ENCODE results near the gene GPHN. TPM values are rescaled to one million over a fixed set of nuclear protein-coding genes. Genes with fewer than 3 reads are reported as not detected.

Gene GPHN
- total RNA-seq, 1 donor from 2014 or later = 33.4 TPM

DNA sequence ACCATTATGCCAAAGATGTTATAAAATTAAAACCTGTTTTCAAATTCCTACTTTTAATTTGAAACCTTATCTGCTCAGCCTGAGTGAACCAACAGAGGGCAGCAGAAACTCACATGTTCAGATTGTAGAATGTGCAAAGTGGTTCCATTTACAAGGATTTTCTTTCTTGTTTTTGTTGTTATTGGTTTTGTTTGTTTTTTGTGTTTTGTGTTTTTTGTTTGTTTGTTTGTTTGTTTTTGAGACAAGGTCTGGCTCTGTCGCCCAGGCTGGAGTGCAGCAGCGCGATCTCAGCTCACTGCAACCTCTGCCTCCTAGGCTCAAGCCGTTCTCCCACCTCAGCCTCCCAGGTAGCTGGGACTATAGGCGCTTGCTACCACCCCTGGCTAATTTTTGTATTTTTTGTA is 658.5 kb downstream of the GPHN start:
- TF ChIP-seq, protein P1, sequence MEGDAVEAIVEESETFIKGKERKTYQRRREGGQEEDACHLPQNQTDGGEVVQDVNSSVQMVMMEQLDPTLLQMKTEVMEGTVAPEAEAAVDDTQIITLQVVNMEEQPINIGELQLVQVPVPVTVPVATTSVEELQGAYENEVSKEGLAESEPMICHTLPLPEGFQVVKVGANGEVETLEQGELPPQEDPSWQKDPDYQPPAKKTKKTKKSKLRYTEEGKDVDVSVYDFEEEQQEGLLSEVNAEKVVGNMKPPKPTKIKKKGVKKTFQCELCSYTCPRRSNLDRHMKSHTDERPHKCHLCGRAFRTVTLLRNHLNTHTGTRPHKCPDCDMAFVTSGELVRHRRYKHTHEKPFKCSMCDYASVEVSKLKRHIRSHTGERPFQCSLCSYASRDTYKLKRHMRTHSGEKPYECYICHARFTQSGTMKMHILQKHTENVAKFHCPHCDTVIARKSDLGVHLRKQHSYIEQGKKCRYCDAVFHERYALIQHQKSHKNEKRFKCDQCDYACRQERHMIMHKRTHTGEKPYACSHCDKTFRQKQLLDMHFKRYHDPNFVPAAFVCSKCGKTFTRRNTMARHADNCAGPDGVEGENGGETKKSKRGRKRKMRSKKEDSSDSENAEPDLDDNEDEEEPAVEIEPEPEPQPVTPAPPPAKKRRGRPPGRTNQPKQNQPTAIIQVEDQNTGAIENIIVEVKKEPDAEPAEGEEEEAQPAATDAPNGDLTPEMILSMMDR (IDR thresholded peaks at IDR 0.05; ENCODE audit: borderline replicate concordance) = peak; percentile 83

DNA sequence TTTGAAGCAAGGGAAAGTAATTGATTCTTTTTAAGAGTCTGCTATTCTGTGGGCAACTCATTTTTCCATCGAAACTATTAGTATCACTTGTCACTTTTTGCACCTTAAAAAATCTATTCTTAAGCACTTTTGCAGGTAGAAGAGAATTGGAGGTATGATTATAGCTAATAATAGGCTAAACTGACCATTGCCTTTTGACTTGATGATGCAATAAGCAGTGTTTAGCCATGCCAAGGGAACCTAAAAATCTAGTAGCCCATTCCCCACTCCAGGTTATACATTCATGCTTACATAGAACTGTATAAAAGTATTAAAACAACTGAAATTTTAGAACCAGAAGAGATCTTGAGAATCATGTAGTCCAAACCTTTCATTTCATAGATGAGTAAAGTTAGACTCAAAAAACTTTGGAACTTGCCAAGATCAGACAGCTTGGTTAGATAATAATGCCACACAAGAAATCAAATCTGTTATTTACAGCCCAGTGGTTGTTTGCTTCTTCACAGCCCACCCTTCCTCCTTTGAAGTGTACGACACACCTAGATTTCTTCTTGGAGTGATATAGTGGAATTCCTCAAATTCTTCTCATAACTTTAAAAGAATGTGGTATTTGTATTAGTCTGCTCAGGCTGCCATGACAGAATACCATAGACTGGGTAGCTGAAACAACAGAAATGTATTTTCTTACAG is 659.6 kb downstream of the GPHN start:
- Histone ChIP-seq H3K36me3 (peaks cover 37% of the 10 kb centered on the region), H3K27ac (replicated peaks) (no peak overlapping the region), H3K27me3 (ENCODE audit: low read depth) (no peaks in the 10 kb centered on the region), H3K4me3 (no peak overlapping the region), H3K4me1 (no peaks in the 10 kb centered on the region), H3K9me3 (replicated peaks) (no peaks in the 10 kb centered on the region)
- intact Hi-C loops (cut with micrococcal nuclease) = loop anchor here (5.0 kb wide), 1 partner anchor 120 kb away; no protein-coding TSS in a partner anchor
- DNase-seq = no peak
- TF ChIP-seq, protein P1 (IDR thresholded peaks at IDR 0.05; ENCODE audit: borderline replicate concordance) = no peak

More for the DNA sequence above, 658.5 kb downstream of the GPHN start:
- no peak for DNase-seq
- Histone ChIP-seq H3K27ac (replicated peaks) (no peak overlapping the region), H3K9me3 (replicated peaks) (no peaks in the 10 kb centered on the region), H3K4me1 (no peaks in the 10 kb centered on the region), H3K4me3 (no peak overlapping the region), H3K27me3 (ENCODE audit: low read depth) (no peaks in the 10 kb centered on the region), H3K36me3 (peaks cover 26% of the 10 kb centered on the region)
- intact Hi-C loops (cut with micrococcal nuclease) = loop anchor here (5.0 kb wide), 1 partner anchor 121 kb away; no protein-coding TSS in a partner anchor

DNA sequence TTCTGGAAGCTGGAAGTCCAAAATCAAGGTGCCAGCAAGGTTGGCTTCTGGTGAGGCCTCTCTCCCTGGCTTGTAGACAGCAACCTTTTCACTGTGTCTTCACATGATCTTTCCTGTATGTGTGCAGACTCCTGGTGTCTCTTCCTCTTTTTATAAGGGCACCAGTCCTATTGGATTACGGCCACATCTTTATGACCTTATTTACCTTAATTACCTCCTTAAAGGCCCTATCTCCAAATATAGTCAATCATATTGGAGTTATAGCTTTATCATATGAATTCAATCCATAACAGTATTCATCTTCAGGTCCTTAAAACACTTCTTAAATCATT is 660.1 kb downstream of the GPHN start:
- Histone ChIP-seq H3K27ac (replicated peaks) (no peak overlapping the region), H3K9me3 (replicated peaks) (peaks cover 4% of the 10 kb centered on the region), H3K4me3 (no peak overlapping the region), H3K36me3 (peaks cover 42% of the 10 kb centered on the region), H3K4me1 (no peaks in the 10 kb centered on the region), H3K27me3 (ENCODE audit: low read depth) (no peaks in the 10 kb centered on the region)
- no peak for DNase-seq
- intact Hi-C loops (cut with micrococcal nuclease) = loop anchor here (5.0 kb wide), 1 partner anchor 119 kb away; no protein-coding TSS in a partner anchor
- TF ChIP-seq, protein P1 (IDR thresholded peaks at IDR 0.05; ENCODE audit: borderline replicate concordance) = no peak

DNA sequence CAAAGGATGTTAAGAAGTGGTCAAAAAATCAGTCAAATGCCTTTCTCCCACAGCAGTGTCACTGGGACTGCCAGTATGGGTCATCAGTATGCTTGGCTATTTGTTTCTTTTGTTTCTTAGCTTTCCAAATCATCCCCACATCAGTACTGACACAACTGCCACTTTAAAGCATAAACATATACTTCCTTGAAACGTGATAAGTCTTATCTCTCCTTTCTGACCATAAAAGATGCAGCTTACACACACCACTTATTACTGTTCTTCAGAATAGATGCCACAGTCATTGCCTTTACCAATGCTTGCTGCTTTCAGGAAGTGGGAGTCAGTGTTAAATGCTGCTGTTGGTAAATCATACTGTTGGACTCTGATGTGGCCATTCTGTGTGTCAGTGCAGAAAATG is 662.7 kb downstream of the GPHN start:
- Histone ChIP-seq H3K36me3 (peaks cover 53% of the 10 kb centered on the region), H3K27me3 (ENCODE audit: low read depth) (no peaks in the 10 kb centered on the region), H3K4me3 (no peak overlapping the region), H3K4me1 (no peaks in the 10 kb centered on the region), H3K9me3 (replicated peaks) (peaks cover 29% of the 10 kb centered on the region), H3K27ac (replicated peaks) (no peak overlapping the region)
- no peak for DNase-seq
- TF ChIP-seq, protein P1 (IDR thresholded peaks at IDR 0.05; ENCODE audit: borderline replicate concordance) = no peak
- intact Hi-C loops (cut with micrococcal nuclease) = no loop called here

DNA sequence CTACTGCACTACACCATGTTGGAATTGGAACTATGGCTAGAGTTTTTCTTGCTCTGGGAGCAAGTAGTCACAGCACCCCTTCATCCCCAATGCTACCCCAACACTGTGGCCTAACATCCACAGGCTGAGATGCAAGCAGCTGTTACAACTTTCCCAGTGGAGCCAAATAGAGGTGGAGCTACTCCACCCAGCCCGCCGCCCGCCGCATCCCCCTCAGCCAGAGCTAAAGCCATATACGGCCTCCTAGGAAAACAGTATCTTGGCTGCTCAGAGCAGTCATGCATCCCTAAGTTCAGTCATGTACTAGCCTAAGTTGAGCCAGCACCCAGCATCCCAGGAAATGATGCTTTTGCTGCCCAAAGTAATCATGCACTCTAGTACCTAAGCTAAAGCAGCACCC is 664.1 kb downstream of the GPHN start:
- Histone ChIP-seq H3K36me3 (peaks cover 53% of the 10 kb centered on the region), H3K27me3 (ENCODE audit: low read depth) (no peaks in the 10 kb centered on the region), H3K4me1 (no peaks in the 10 kb centered on the region), H3K27ac (replicated peaks) (no peak overlapping the region), H3K9me3 (replicated peaks) (peaks cover 29% of the 10 kb centered on the region), H3K4me3 (no peak overlapping the region)
- TF ChIP-seq, protein P1 (IDR thresholded peaks at IDR 0.05; ENCODE audit: borderline replicate concordance) = no peak
- DNase-seq = no peak
- intact Hi-C loops (cut with micrococcal nuclease) = no loop called here

All from left ventricle myocardium inferior (tissue), 1 donor.